H1 (cell line): ENCODE data around the gene C3orf62. TPM values are rescaled to one million over a fixed set of nuclear protein-coding genes. Genes with fewer than 3 reads are reported as not detected.

Experiments used
- CTCF ChIA-PET: fragments of 300-600 bp; sonication (Branson Sonifier 250); formaldehyde crosslinking; loops from one replicate; lab custom pipeline; 2021; ENCODE audit not compliant: partially characterized antibody; lab: Charles Lee
- POLR2A ChIA-PET: fragments of 300-600 bp; sonication (Branson Sonifier 250); formaldehyde crosslinking; loops from one replicate; lab custom pipeline; 2021; ENCODE audit warnings: inconsistent platforms; ENCODE audit not compliant: partially characterized antibody; lab: Charles Lee
- DNase-seq, 2 experiments: peaks; one replicate each; pipeline versions ENCODE4 v3.0.0 to v3.0.0-alpha.2; 2010 to 2022; ENCODE audit warnings: low spot score in 2 of 2, low read depth in 1 of 2, mixed read lengths in 1 of 2
- FAIRE-seq: peaks from 2 replicates; lab custom pipeline; 2011; peaks lifted over from hg19 to GRCh38; lab: Jason Lieb, UNC
- H2AFZ ChIP-seq: 2 replicates; pipeline ENCODE4 v1.8.1; 2012; ENCODE audit warnings: low read length, inconsistent platforms
- H2AK5ac ChIP-seq: 2 replicates; pipeline ENCODE4 v1.6.1; 2013; ENCODE audit warnings: low read depth, low read length
- H2BK120ac ChIP-seq: replicated peaks from 2 replicates; pipeline ENCODE3; 2013; ENCODE audit warnings: low read depth, low read length, inconsistent platforms
- H2BK12ac ChIP-seq: 2 replicates; pipeline ENCODE4 v1.6.1; 2013; ENCODE audit warnings: low read depth, low read length
- H2BK15ac ChIP-seq: 2 replicates; pipeline ENCODE4 v1.6.1; 2013; ENCODE audit warnings: low read length
- H2BK20ac ChIP-seq: 2 replicates; pipeline ENCODE4 v1.6.1; 2013; ENCODE audit warnings: low read length
- H2BK5ac ChIP-seq: 2 replicates; pipeline ENCODE4 v1.6.1; 2013; ENCODE audit warnings: low read depth, low read length
- H3K14ac ChIP-seq: 2 replicates; pipeline ENCODE4 v1.6.1; 2013; ENCODE audit warnings: inconsistent platforms; ENCODE audit not compliant: insufficient read length
- H3K18ac ChIP-seq: 2 replicates; pipeline ENCODE4 v1.6.1; 2013; ENCODE audit warnings: low read length; ENCODE audit errors: extremely low read depth
- H3K23ac ChIP-seq: 2 replicates; pipeline ENCODE4 v1.6.1; 2013; ENCODE audit warnings: inconsistent platforms; ENCODE audit not compliant: insufficient read length
- H3K23me2 ChIP-seq: 2 replicates; pipeline ENCODE4 v1.6.1; 2013; ENCODE audit warnings: low read depth, low read length
- H3K27ac ChIP-seq: 2 replicates; pipeline ENCODE4 v1.6.1; 2011; ENCODE audit warnings: low read depth, low read length, inconsistent platforms
- H3K27me3 ChIP-seq, 4 experiments: replicated peaks in 1 of 4; 1 replicate in 1 of 4; 2 replicates in 3 of 4; pipeline versions ENCODE4 v1.6.1 to v1.8.1; 2011 to 2013; ENCODE audit warnings: low read length in 3 of 4, mild to moderate bottlenecking in 3 of 4, inconsistent platforms in 2 of 4, mixed read lengths in 2 of 4, moderate library complexity in 1 of 4; ENCODE audit not compliant: control insufficient read depth in 3 of 4, insufficient read depth in 3 of 4; ENCODE audit errors: extremely low read depth in 1 of 4
- H3K36me3 ChIP-seq, 4 experiments: 2 replicates each; pipeline versions ENCODE4 v1.6.1 to v1.8.1; 2011 to 2013; ENCODE audit warnings: mild to moderate bottlenecking in 4 of 4, low read length in 3 of 4, moderate library complexity in 2 of 4, control low read depth in 1 of 4, inconsistent platforms in 1 of 4; ENCODE audit not compliant: insufficient read depth in 4 of 4, control insufficient read depth in 2 of 4
- H3K4ac ChIP-seq: replicated peaks from 2 replicates; pipeline ENCODE3; 2013; ENCODE audit warnings: low read length, low read depth, mixed read lengths, inconsistent platforms; ENCODE audit not compliant: insufficient read length
- H3K4me1 ChIP-seq, 4 experiments: replicated peaks in 1 of 4; 1 replicate in 1 of 4; 2 replicates in 3 of 4; pipeline versions ENCODE4 v1.6.1 to v1.8.1; 2011 to 2013; ENCODE audit warnings: low read length in 3 of 4, inconsistent platforms in 2 of 4, mixed read lengths in 1 of 4; ENCODE audit not compliant: insufficient read depth in 4 of 4, control insufficient read depth in 3 of 4
- H3K4me2 ChIP-seq, 2 experiments: 2 replicates each; pipeline versions ENCODE4 v1.6.1 to v1.8.1; 2011 to 2013; ENCODE audit warnings: low read depth in 2 of 2, low read length in 2 of 2, control low read depth in 1 of 2, inconsistent platforms in 1 of 2, mild to moderate bottlenecking in 1 of 2; ENCODE audit not compliant: insufficient read depth in 1 of 2
- H3K4me3 ChIP-seq, 4 experiments: fragments of 200-600, 300-600 bp in 1 of 4; sonication (generic), shearing (Covaris generic), sonication (Bioruptor Twin) in 1 of 4; 2 replicates each; pipeline versions ENCODE4 v1.5.1 to v1.8.1; 2011 to 2016; ENCODE audit warnings: low read length in 4 of 4, low read depth in 3 of 4, control low read depth in 2 of 4, inconsistent platforms in 2 of 4, mild to moderate bottlenecking in 2 of 4, mixed read lengths in 1 of 4, moderate library complexity in 1 of 4; ENCODE audit not compliant: insufficient read depth in 2 of 4; ENCODE audit errors: extremely low read depth in 1 of 4
- H3K56ac ChIP-seq: replicated peaks from 2 replicates; pipeline ENCODE3; 2013; ENCODE audit warnings: low read depth, mild to moderate bottlenecking, mixed read lengths, low read length, inconsistent platforms; ENCODE audit not compliant: insufficient read length
- H3K79me1 ChIP-seq: 2 replicates; pipeline ENCODE4 v1.6.1; 2013; ENCODE audit warnings: low read depth, low read length, control low read depth
- H3K79me2 ChIP-seq, 2 experiments: 2 replicates each; pipeline versions ENCODE4 v1.6.1 to v1.8.1; 2012 to 2013; ENCODE audit warnings: low read length in 2 of 2, mild to moderate bottlenecking in 2 of 2, inconsistent platforms in 1 of 2; ENCODE audit not compliant: insufficient read depth in 2 of 2, control insufficient read depth in 1 of 2
- H3K9ac ChIP-seq, 4 experiments: replicated peaks in 1 of 4; 1 replicate in 1 of 4; 2 replicates in 3 of 4; pipeline versions ENCODE4 v1.6.1 to v1.8.1; 2011 to 2013; ENCODE audit warnings: low read depth in 3 of 4, low read length in 3 of 4, control low read depth in 2 of 4, mild to moderate bottlenecking in 2 of 4, moderate library complexity in 2 of 4, inconsistent platforms in 1 of 4; ENCODE audit errors: extremely low read depth in 1 of 4
- H3K9me3 ChIP-seq, 2 experiments: 2 replicates each; pipeline versions ENCODE4 v1.6.1 to v1.8.1; 2012 to 2013; ENCODE audit warnings: mild to moderate bottlenecking in 2 of 2, moderate library complexity in 2 of 2, control low read depth in 1 of 2, inconsistent platforms in 1 of 2, low read depth in 1 of 2, low read length in 1 of 2, mixed read lengths in 1 of 2; ENCODE audit not compliant: insufficient read depth in 2 of 2
- H4K20me1 ChIP-seq, 2 experiments: replicated peaks in 1 of 2; 2 replicates each; pipeline versions ENCODE3 to v1.8.1; 2011 to 2013; ENCODE audit warnings: inconsistent platforms in 2 of 2, low read length in 2 of 2, mild to moderate bottlenecking in 1 of 2; ENCODE audit not compliant: insufficient read depth in 2 of 2, control insufficient read depth in 1 of 2
- H4K5ac ChIP-seq: 2 replicates; pipeline ENCODE4 v1.6.1; 2013; ENCODE audit warnings: low read length, low read depth, mixed read lengths, inconsistent platforms; ENCODE audit not compliant: insufficient read length
- H4K8ac ChIP-seq: 2 replicates; pipeline ENCODE4 v1.8.0; 2013; ENCODE audit warnings: mild to moderate bottlenecking, moderate library complexity, low read length, inconsistent platforms; ENCODE audit not compliant: insufficient read depth; ENCODE audit errors: extremely low read depth
- H4K91ac ChIP-seq: replicated peaks from 2 replicates; pipeline ENCODE3; 2013; ENCODE audit warnings: low read length, mixed read lengths, inconsistent platforms; ENCODE audit not compliant: insufficient read length
- BACH1 ChIP-seq: IDR thresholded peaks from 2 replicates; pipeline ENCODE4 v1.6.1; 2012; ENCODE audit warnings: low read length, improper control_type of control experiment
- CBX8 ChIP-seq: fragments of 300-800, 300-1000 bp; sonication (generic); IDR thresholded peaks from 2 replicates; pipeline ENCODE4 v1.7.1; 2016; ENCODE audit warnings: low read depth, low read length, borderline replicate concordance
- CTBP2 ChIP-seq: IDR thresholded peaks from 2 replicates; pipeline ENCODE4 v1.7.0; 2011; ENCODE audit warnings: borderline replicate concordance, mild to moderate bottlenecking, moderate library complexity, mixed read lengths, low read length; ENCODE audit not compliant: insufficient read depth, insufficient read length
- E2F6 ChIP-seq: IDR thresholded peaks from 2 replicates; pipeline ENCODE4 v1.6.1; 2012; ENCODE audit warnings: inconsistent platforms
- HDAC2 ChIP-seq, 2 experiments: fragments of 300-600 bp in 1 of 2; sonication (generic) in 1 of 2; IDR thresholded peaks; 2 replicates each; pipeline ENCODE4 v1.6.1; 2011 to 2012; ENCODE audit warnings: low read depth in 2 of 2, low read length in 2 of 2, mild to moderate bottlenecking in 2 of 2, moderate library complexity in 2 of 2, borderline replicate concordance in 1 of 2, inconsistent platforms in 1 of 2
- JUND ChIP-seq: IDR thresholded peaks from 2 replicates; pipeline ENCODE4 v1.6.1; 2011; ENCODE audit warnings: mild to moderate bottlenecking, improper control_type of control experiment, low read length
- MAX ChIP-seq: IDR thresholded peaks from 2 replicates; pipeline ENCODE4 v1.6.1; 2012; ENCODE audit warnings: inconsistent platforms
- NANOG ChIP-seq: IDR thresholded peaks from 2 replicates; pipeline ENCODE4 v1.6.1; 2011; ENCODE audit warnings: low read length, low read depth, mild to moderate bottlenecking, inconsistent platforms; ENCODE audit not compliant: insufficient read depth, poor library complexity, severe bottlenecking
- RAD21 ChIP-seq, 2 experiments: IDR thresholded peaks in 1 of 2; conservative IDR thresholded peaks in 1 of 2; 2 replicates each; pipeline ENCODE4 v1.6.1; 2011; ENCODE audit warnings: low read depth in 2 of 2, low read length in 2 of 2, improper control_type of control experiment in 1 of 2, inconsistent platforms in 1 of 2, mild to moderate bottlenecking in 1 of 2, moderate library complexity in 1 of 2
- RXRA ChIP-seq: IDR thresholded peaks from 2 replicates; pipeline ENCODE4 v1.6.1; 2011; ENCODE audit warnings: low read depth, mild to moderate bottlenecking, low read length, moderate library complexity; ENCODE audit not compliant: insufficient read depth
- SIX5 ChIP-seq: IDR thresholded peaks from 2 replicates; pipeline ENCODE4 v1.6.1; 2011; ENCODE audit warnings: mild to moderate bottlenecking, low read depth, low read length
- SP4 ChIP-seq: IDR thresholded peaks from 2 replicates; pipeline ENCODE4 v1.6.1; 2012; ENCODE audit warnings: low read length, inconsistent platforms
- SRF ChIP-seq: IDR thresholded peaks from 2 replicates; pipeline ENCODE4 v1.6.1; 2011; ENCODE audit warnings: mild to moderate bottlenecking, low read depth, low read length, moderate library complexity
- TBP ChIP-seq: IDR thresholded peaks from 2 replicates; pipeline ENCODE4 v1.6.1; 2011; ENCODE audit warnings: low read depth, low read length, improper control_type of control experiment
- polyA plus RNA-seq, 7 experiments: library from polyadenylated mRNA; depleted of rRNA in 3 of 7; stranded (reverse) in 5 of 7; unstranded in 2 of 7; fragments of >200 nt in 5 of 7; fragments of 200-250 nt in 2 of 7; gene quantifications; 1 replicate in 5 of 7; 2 replicates in 1 of 7; 4 replicates in 1 of 7; pipeline versions ENCODE4 v1.2.1 to v1.2.3, GENCODE V29; 2011 to 2013; ENCODE audit warnings: missing spikeins in 2 of 7, mixed read lengths in 2 of 7
- total RNA-seq: library from RNA; stranded (reverse); fragmentation: NEBNext Ultra II Directional; extraction: Animal tissue kit (Norgen Biotek cat#: 25700); gene quantifications from 2 replicates; pipeline ENCODE4 v1.2.1, GENCODE V29; 2021

The C3orf62 gene
- total and polyA plus RNA-seq, 2 of the 8 experiments (the other 6 are each of a cell fraction or from before 2014, with no cell fraction given), result 1.1 to 3.0 TPM

GRCh38 chr3:49279376-49279775 is 2.3 kb upstream of the C3orf62 start:
- FAIRE-seq (no peak), DNase-seq (no peak)
- CTCF ChIA-PET, result interaction anchor here (0.7 to 1.4 kb wide), 3 partner anchors 13 to 106 kb away, joined by 3 read pairs; no protein-coding TSS in a partner anchor
- Histone ChIP-seq H2BK20ac (no peak overlapping the region), H3K27ac (no peak overlapping the region), H2AK5ac (no peak overlapping the region), H4K5ac (no peak overlapping the region), H2BK5ac (no peak overlapping the region), H4K20me1 (no peaks in the 10 kb centered on the region), H3K36me3 (peaks cover 4 to 25% (median 18%) of the 10 kb centered on the region in 4 experiments), H3K9me3 (no peaks in the 10 kb centered on the region), H3K79me2 (no peaks in the 10 kb centered on the region), H3K14ac (no peak overlapping the region), H2BK12ac (no peak overlapping the region), H3K9ac (no peak overlapping the region), H4K91ac (no peak overlapping the region), H4K8ac (no peak overlapping the region), H3K79me1 (no peaks in the 10 kb centered on the region), H3K23me2 (no peaks in the 10 kb centered on the region), H2BK120ac (no peak overlapping the region), H3K4me1 (peaks cover 0 to 4% (median 1%) of the 10 kb centered on the region in 4 experiments; a peak in 3 of 7 replicates), H3K18ac (no peak overlapping the region), H3K4ac (no peak overlapping the region), H2BK15ac (no peak overlapping the region), H3K27me3 (no peaks in the 10 kb centered on the region), H3K56ac (no peak overlapping the region), H3K4me2 (no peak overlapping the region), H3K4me3 (no peak overlapping the region), H2AFZ (no peak overlapping the region), H3K23ac (no peak overlapping the region)
- POLR2A ChIA-PET, result interaction anchor here (0.9 to 1.9 kb wide), 3 partner anchors 9 to 114 kb away, joined by 3 to 10 read pairs (median 5); partner anchors contain the start of gene USP4
- TF ChIP-seq SIX5 (no peak), RXRA (no peak), BACH1 (no peak), HDAC2 (IDR thresholded peaks at IDR 0.05; ENCODE audit: borderline replicate concordance in 1 of 2, low read depth in 2 of 2, low read length in 2 of 2) (no peak), CBX8 (no peak), NANOG (no peak), JUND (no peak), MAX (no peak), SP4 (no peak), CTBP2 (no peak), SRF (no peak), E2F6 (no peak), TBP (no peak), RAD21 (IDR thresholded peaks at IDR 0.05 in 1 of 2, conservative IDR thresholded peaks at IDR 0.05 in 1 of 2; ENCODE audit: low read depth in 2 of 2, low read length in 2 of 2) (no peak)
